Sigmoid colon (tissue), 7 donors: ENCODE data around the gene MEF2D. TPM values are rescaled to one million over a fixed set of nuclear protein-coding genes. Genes with fewer than 3 reads are reported as not detected.

Source experiments
- DNase-seq: peaks from one replicate; pipeline ENCODE4 v3.0.0-alpha.2; 2019
- H3K27ac ChIP-seq, 4 donors: fragments of 200-600 bp; sonication (generic); one replicate each; pipeline ENCODE4 v1.5.1; 2016 to 2019; ENCODE audit warnings: mild to moderate bottlenecking in 1 of 4
- H3K27me3 ChIP-seq, 3 donors: fragments of 200-600 bp; sonication (generic); one replicate each; pipeline ENCODE4 v1.5.1; 2019; ENCODE audit warnings: mild to moderate bottlenecking in 1 of 3
- H3K36me3 ChIP-seq, 4 donors: fragments of 200-600 bp; sonication (generic); one replicate each; pipeline ENCODE4 v1.5.1; 2016 to 2019
- H3K4me1 ChIP-seq, 4 donors: fragments of 200-600 bp; sonication (generic); one replicate each; pipeline ENCODE4 v1.5.1; 2017 to 2019
- H3K4me3 ChIP-seq, 4 donors: fragments of 200-600 bp; sonication (generic); one replicate each; pipeline ENCODE4 v1.5.1; 2017 to 2019; ENCODE audit warnings: mild to moderate bottlenecking in 2 of 4, moderate library complexity in 1 of 4
- H3K9me3 ChIP-seq, 4 donors: fragments of 200-600 bp in 3 of 4; sonication (generic) in 3 of 4; one replicate each; pipeline versions ENCODE4 v1.5.1 to v1.6.1; 2013 to 2019
- CTCF ChIP-seq, 4 experiments: fragments of 450-650 bp in 3 of 4; fragments of 200-600 bp in 1 of 4; IDR thresholded peaks; one replicate each; pipeline ENCODE4 v1.5.1; 2016 to 2019; ENCODE audit warnings: antibody characterized with exemption in 4 of 4, mild to moderate bottlenecking in 3 of 4, moderate library complexity in 2 of 4
- EP300 ChIP-seq, 4 donors: sonication (generic); formaldehyde crosslinking; IDR thresholded peaks; one replicate each; pipeline ENCODE4 v1.6.1; 2017; ENCODE audit warnings: antibody characterized with exemption in 4 of 4
- POLR2A ChIP-seq, 2 donors: fragments of 450-650 bp; IDR thresholded peaks; one replicate each; pipeline ENCODE4 v1.6.1; 2016; ENCODE audit warnings: antibody characterized with exemption in 2 of 2, mild to moderate bottlenecking in 2 of 2, moderate library complexity in 2 of 2
- POLR2AphosphoS5 ChIP-seq, 4 donors: sonication (generic); formaldehyde crosslinking; IDR thresholded peaks; one replicate each; pipeline ENCODE4 v1.6.1; 2017; ENCODE audit warnings: antibody characterized with exemption in 4 of 4
- WGBS, 2 donors: extraction: QIAGEN DNeasy Blood & Tissue Kit; methylation state at CpG; one replicate each; pipeline ENCODE4 v1.1.7; 2013; 5-methylcytosine and 5-hydroxymethylcytosine counted together
- intact Hi-C: fragments of 100-400 bp; cut with DNase I; formaldehyde crosslinking; loops from one replicate; pipeline ENCODE4 v1.15.1; 2023
- polyA plus RNA-seq, 3 donors: library from polyadenylated mRNA; stranded (reverse); fragments of 200-250 nt; gene quantifications; one replicate each; pipeline ENCODE4 v1.2.3, GENCODE V29; 2013
- total RNA-seq, 4 donors: library from RNA; depleted of rRNA; stranded (reverse); fragments of >200 nt; gene quantifications; one replicate each; pipeline ENCODE4 v1.1.0, GENCODE V29; 2016
- donor health status: healthy with polysubstance abuse.
- donor health status: Bipolar disorder and iron deficiency.
- donor health status: healthy.

Gene MEF2D
- total and polyA plus RNA-seq, 7 donors, result 13.2 to 61.6 (median 39.8) TPM

- peak in 3 of 4 experiments; percentile 27 to 36 (median 34) for TF ChIP-seq CTCF (IDR thresholded peaks at IDR 0.05)
- peak in 3 of 4 donors; percentile 3 to 75 (median 57) for TF ChIP-seq EP300 (IDR thresholded peaks at IDR 0.05)
- peak; percentile 89 to 91 for TF ChIP-seq POLR2A (IDR thresholded peaks at IDR 0.05)
- peak; percentile 98 to 99 (median 99) for TF ChIP-seq POLR2AphosphoS5 (IDR thresholded peaks at IDR 0.05)
- Histone ChIP-seq H3K4me3 (peak overlapping the region; percentile 89 to 100 (median 95)), H3K27ac (peak overlapping the region; percentile 98 to 100 (median 100)), H3K4me1 (peaks cover 0 to 74% (median 73%) of the 10 kb centered on the region in 4 donors), H3K36me3 (no peaks in the 10 kb centered on the region), H3K9me3 (no peaks in the 10 kb centered on the region), H3K27me3 (no peaks in the 10 kb centered on the region)
- 0 to 1% methylated on average over 57 of the region's 57 CpGs for WGBS, 2 donors
- peak; percentile 98 for DNase-seq
- intact Hi-C loops, result loop anchor here (1.0 to 2.0 kb wide), 2 partner anchors 24 to 45 kb away; no protein-coding TSS in a partner anchor
Measured at GRCh38 chr1:156500793-156501506, 375 bp upstream of the MEF2D start.

GRCh38 chr1:156499842-156500542, 583 bp downstream of the MEF2D start:
- intact Hi-C loops, result loop anchor here (1.0 to 2.0 kb wide), 2 partner anchors 23 to 44 kb away; no protein-coding TSS in a partner anchor
- Histone ChIP-seq H3K4me3 (peak overlapping the region; percentile 89 to 100 (median 95)), H3K27ac (peak overlapping the region; percentile 98 to 100 (median 100)), H3K27me3 (no peaks in the 10 kb centered on the region), H3K9me3 (no peaks in the 10 kb centered on the region), H3K4me1 (peaks cover 0 to 78% (median 76%) of the 10 kb centered on the region in 4 donors), H3K36me3 (peaks cover 0 to 2% (median 0%) of the 10 kb centered on the region in 4 donors)
- TF ChIP-seq EP300 (IDR thresholded peaks at IDR 0.05) (peak in 2 of 4 donors; percentile 5 to 16), POLR2AphosphoS5 (IDR thresholded peaks at IDR 0.05) (peak; percentile 20 to 70 (median 30)), POLR2A (IDR thresholded peaks at IDR 0.05) (peak in 1 of 2 donors; percentile 10), CTCF (IDR thresholded peaks at IDR 0.05) (no peak)
- peak; percentile 88 for DNase-seq
- WGBS, 2 donors, result 1% methylated on average over 51 of the region's 51 CpGs

- Histone ChIP-seq H3K9me3 (no peaks in the 10 kb centered on the region), H3K27ac (peak overlapping the region; percentile 98 to 100 (median 100)), H3K36me3 (peaks cover 0 to 6% (median 0%) of the 10 kb centered on the region in 4 donors), H3K4me1 (peaks cover 0 to 78% (median 77%) of the 10 kb centered on the region in 4 donors), H3K27me3 (no peaks in the 10 kb centered on the region), H3K4me3 (peak overlapping the region; percentile 89 to 100 (median 95))
- TF ChIP-seq POLR2A (IDR thresholded peaks at IDR 0.05) (no peak), EP300 (IDR thresholded peaks at IDR 0.05) (no peak), CTCF (IDR thresholded peaks at IDR 0.05) (no peak), POLR2AphosphoS5 (IDR thresholded peaks at IDR 0.05) (no peak)
- peak; percentile 67 for DNase-seq
- intact Hi-C loops, result no loop called here
- WGBS, 2 donors, result 1 to 2% methylated on average over 14 of the region's 14 CpGs
Measured at GRCh38 chr1:156499194-156499841, 1.3 kb downstream of the MEF2D start.

- Histone ChIP-seq H3K4me3 (peak overlapping the region; percentile 89 to 100 (median 95)), H3K36me3 (peaks cover 0 to 6% (median 0%) of the 10 kb centered on the region in 4 donors), H3K4me1 (peaks cover 0 to 78% (median 77%) of the 10 kb centered on the region in 4 donors), H3K9me3 (no peaks in the 10 kb centered on the region), H3K27me3 (no peaks in the 10 kb centered on the region), H3K27ac (peak overlapping the region; percentile 98 to 100 (median 100))
- TF ChIP-seq POLR2A (IDR thresholded peaks at IDR 0.05) (peak; percentile 45 to 48), POLR2AphosphoS5 (IDR thresholded peaks at IDR 0.05) (peak; percentile 67 to 89 (median 82)), EP300 (IDR thresholded peaks at IDR 0.05) (no peak)
- intact Hi-C loops, result no loop called here
- DNase-seq, result peak; percentile 79
- 17 to 23% methylated on average over 12 of the region's 12 CpGs for WGBS, 2 donors
Measured at GRCh38 chr1:156498432-156499193, 2.0 kb downstream of the MEF2D start.
